HG03521 (cell line): ENCODE data around the gene ADAM15.

ENCODE experiments used
- ATAC-seq: cut with Tn5 transposase; IDR thresholded peaks from one replicate; pipeline ENCODE4 v1.9.1; 2021; ENCODE audit warnings: mild to moderate bottlenecking, moderate library complexity; ENCODE audit not compliant: unreplicated experiment

The ADAM15 gene

DNA sequence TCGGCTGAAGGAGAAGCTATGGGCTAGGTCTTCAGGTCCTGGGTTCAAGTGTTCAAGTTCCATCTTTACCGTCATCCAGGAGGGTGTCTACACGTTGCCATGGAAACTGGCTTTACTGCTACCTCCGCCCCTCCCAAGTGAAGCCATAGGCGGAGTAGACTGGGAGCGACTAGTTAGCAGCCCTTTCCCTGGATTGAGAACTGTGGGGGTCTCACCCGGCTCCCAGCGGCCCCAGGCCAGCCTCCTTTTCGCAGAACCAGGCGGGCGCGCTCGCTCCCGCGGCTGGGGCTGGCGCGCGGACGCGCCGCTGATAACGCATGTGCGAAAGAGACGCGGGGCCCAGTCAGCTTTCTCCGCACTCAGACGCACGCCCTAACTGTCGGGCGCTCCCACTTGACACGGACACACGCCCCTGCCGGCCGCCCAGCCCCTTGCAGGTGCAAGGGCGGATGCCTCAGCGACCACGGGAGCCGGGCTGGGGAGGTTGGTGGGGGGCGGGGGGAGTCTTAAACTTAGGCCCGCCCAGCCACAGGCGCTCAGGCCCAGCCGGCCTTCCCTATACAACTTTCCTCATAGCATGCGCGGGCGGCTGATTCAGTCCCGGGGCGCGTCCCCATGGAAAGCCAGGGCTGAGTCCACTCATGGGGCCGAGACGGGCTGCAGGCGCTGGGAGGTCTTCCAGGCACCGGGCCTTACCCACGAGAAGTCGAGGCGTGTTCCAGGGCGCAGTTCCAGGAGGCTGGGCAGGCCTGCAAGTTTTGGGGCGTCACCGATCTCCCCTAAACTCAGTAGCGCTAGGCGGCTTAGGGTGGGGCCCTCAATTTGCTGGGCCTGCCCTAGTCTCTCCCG lies 19.8 kb downstream of the ADAM15 start:
- ATAC-seq: no peak

DNA sequence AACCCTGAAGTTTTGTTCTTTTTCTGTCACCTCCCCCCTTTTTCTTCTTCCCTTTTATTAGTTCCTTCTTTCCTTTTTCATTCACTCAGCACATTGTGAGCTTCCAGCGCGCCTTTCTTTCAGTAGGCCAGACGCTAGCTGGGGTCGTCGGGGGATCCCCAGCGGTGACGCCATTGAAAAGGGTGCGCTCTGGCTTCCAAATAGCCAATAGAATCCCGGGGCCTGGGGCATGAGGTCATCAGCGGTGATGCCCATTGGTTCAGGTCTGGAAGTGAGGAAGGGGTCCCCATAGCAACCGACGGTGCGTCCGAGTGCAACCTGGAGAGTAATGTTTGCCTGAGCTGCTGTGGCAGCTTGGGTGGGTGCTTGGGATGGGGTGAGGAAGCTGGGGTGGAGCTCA lies 20.6 kb downstream of the ADAM15 start:
- ATAC-seq: no peak

DNA sequence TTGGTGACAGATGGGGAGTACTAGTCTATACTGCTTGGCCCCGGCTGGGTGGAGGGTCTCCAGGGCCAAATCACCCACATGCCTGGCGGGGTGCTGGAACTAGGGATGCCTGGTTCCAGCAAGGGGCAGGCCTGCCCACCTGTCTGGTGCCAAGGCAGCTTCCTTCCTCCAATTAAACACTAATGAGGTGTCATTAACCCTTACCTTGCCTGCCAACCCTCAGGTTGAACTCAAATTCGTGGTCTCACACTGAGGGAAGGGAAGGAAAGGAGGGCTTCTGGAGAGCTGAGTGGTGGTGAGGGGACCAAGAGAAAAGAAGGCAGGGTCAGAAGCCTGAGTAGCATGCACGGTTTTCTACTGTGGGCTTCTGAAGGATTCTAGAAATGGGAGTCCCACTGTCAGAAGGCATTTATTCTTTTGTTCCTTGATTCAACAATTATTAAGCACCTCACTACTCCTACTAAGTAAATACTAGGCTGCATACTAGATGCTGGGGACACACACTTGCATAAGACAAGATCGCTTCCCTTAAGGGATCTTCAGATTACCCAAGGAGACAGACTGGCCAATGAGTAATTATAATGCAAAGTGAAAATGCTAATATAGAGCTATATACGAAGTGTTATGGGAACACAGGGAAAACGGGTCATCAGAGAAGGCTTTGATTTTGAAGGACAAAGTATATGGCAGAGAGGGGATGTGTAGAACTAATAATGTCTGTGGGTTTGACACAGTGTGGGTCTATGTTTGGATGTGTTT lies 21.6 kb downstream of the ADAM15 start:
- no peak for ATAC-seq

DNA sequence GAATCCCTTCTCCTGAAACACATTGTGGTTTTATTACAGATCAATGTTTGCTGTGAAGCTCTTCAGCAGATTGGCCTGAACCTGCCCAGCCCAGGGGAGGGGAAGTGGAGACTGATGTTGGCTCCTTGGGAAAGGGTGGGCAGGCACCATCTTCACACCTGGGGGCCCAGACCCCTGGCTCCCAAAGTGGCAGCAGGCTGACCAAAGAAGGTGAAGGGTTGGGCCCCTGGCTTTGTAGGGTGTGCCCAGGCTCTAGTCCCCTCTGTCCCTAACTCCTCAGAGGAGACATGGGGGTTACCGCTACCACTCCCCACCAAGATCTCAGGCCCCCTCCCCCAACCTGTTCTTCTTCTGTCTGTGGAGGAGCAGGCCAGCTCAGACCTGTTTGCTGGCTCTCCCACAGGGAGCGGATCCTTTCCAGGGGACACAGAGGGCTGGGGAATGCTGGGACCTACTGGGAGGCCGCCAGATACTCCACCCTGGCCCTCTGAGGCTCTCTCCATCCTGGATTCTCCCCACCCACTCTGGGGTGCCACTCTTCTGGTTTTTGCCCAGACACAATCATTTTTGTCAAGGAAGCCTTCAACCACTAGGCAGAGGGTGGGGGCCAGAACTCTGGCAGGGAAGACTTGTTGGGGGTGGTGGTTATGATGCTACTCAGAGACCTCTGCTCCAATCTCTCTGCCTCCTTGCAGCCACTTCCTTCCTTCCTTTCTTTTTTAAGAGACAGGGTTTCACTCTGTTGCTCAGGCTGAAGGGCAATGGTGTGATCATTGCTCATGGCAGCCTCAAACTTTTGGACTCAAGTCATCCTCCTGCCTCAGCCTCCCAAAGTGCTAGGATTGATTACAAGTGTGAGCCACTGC lies 22.5 kb downstream of the ADAM15 start:
- no peak for ATAC-seq

DNA sequence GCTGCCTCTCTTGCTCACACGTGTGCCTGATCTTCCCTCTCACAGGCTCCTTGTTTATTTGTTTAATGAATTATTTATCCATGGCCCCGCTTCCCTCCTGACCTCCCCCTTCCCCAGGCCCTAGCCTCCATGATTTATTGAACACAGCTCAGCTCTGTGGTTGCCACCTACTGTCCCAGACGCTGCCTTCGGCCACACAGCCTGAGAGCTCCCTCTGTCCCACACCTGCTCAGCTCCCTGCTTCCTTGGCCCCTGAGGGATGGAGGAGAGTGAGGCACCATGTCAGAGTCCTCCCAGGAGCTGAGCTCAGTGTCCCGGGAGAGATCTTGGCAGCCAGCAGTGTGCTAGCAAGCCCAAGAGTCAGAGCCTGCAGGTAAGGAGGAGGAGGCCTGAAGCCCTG lies 24.4 kb downstream of the ADAM15 start:
- ATAC-seq: no peak

DNA sequence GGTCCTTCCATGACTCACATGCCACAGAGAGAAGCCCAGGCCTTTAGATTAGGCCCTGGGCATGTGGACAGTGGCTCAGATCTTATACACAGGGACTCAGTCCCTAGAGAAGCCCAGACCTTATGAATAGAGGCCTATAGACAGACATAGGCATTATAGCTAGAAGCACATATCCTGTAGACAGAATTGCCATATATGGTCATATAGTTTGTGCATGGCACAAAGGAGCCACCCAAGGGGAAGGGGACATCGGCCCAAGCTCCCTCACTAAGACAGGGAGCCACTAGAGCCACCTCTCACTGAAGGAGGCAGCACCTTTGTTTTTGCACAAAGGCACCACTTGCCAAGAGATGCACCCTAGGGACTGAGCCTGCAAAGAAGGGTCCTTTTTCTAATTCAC lies 25.3 kb downstream of the ADAM15 start:
- no peak for ATAC-seq

DNA sequence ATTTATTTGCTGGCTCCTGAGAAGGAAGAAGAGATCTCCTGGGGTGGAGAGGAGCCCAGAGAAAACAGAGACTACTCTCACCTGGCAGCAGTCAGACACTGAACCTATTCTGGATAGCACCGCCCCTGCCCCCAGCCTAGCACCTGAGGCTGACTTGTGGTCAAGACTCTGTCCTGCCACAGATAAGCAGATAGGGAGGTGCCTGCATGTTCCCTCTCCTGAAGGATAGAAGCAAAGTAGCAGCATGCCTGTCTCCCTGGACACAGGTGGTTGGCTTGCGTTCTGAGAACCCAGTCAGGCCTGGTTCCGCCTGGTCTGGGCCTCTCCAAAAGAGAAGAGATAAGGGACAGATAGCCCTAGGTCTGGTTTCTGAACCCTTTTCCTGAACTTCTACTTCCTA lies 26.2 kb downstream of the ADAM15 start:
- ATAC-seq: no peak

DNA sequence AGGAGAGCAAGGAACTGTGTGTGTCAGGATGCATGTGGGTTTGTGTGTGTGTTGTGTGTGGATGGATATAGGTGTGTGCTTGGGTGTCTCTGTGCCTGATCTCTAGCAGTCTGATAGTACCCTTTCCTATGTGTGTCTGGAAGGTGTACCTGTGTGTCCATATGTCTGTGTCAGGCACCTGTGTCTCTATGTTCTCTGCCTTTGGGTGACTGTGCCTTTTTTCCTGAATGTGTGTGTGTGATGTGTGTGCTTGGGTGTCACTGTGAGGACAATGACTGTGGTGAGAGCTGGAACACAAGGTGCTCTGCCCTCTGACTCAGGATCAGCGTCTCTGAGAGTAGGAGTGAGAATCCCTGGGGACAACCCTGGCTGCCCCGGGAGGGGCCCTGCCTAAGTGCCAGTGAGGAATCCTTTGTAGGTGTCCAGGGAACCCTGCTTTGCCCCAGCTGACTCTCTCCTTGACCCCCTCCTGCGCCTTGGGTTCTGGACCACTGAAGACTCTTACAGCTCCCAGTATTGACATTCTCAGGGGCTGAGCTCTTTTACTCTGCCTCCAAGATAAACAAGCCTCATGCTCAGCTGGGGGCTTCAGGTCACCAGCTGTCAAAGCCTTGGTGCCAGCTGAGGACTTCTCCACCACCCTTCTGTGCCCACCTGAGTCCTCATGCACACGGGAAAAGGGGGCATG lies 26.8 kb downstream of the ADAM15 start:
- ATAC-seq: no peak

DNA sequence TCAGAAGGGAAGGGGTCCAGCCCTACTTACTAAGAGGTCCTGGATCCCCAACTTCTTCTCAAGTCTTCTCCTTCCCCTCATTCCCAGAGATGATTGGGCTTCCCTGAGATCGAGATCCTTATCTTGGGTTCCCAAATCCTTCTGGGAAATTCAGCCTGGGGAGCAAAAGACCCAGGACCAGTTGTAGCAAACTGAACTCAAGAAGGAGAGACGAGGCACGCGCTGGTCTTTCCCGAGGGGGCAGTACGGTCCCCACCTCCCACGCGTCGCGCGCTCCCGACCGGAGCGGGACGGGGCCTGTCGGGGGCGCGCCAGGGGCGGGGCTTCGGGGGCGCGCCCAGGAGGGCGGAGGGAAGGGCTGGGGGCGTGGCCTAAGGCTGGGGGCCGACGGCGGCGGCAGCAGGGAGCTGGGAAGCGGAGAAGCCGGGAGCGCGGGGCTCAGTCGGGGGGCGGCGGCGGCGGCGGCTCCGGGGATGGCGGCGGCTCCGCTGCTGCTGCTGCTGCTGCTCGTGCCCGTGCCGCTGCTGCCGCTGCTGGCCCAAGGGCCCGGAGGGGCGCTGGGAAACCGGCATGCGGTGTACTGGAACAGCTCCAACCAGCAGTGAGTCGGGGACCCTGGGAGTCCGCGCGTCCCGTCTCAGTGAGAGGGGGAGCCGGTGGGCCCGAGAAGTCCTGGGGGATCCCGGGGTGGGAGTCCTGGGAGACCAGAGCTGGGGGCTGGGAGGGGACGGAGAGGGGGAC lies 27.5 kb downstream of the ADAM15 start, which contains the start of gene EFNA3:
TSS of gene EFNA3 (plus strand) at position 369 of the 741 bp plus-strand sequence. CDS start at position 474, 105 bp downstream.
- ATAC-seq: no peak

DNA sequence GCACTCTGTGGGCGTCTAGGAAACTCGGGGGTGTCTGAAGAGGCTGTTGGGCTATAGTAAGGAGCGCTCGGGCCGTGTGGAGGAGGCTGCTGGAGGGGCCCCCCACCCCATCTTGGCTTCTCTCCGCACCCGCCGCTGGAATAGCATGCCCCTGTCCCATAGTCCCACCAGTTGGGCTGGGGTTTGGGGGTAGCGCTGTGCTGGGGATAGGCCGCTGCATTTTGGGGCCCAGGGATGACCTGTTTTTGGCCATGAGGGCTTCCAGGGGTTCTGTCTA lies 28.0 kb downstream of the ADAM15 start:
- ATAC-seq: no peak

DNA sequence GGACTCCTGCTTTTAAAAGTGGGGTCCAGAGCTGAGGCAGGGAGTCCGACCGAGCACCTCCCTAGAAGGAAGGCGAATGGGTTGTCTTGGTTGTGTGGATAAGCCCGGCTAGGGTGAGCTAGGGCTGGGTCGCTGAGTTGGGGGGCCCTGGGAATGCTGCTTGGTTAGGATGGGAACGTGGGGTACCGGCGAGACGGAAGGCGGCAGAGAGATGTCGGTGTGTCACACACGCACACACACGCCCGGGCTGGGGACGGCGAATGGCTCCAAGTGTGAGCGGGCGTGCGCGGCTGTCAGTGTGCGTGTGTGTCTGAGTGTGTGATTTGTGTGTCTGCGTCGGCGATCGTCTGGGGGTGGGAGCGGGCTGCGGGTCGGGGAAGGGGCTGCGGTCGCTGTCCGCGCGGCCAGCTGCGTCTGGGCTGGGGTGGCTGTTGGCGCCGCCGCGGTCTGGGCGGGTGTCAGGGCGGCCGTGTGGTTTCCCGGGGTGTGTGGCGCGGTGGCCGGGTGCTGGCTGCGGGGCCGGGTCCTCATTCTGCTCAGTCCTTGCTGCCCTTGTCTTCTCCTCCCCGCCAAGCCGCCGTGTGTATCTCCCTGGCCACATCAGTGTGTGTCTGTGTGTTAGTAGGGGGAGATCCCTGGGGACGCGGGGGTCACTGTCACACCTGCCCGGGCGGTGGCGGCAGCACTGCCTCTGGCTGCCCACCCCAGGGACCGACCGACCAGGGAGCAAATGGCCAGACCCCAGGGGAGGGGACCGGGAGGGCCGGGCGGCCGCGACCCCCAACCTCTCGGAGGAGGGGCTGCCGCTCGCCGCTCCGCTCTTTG lies 28.6 kb downstream of the ADAM15 start:
- no peak for ATAC-seq

DNA sequence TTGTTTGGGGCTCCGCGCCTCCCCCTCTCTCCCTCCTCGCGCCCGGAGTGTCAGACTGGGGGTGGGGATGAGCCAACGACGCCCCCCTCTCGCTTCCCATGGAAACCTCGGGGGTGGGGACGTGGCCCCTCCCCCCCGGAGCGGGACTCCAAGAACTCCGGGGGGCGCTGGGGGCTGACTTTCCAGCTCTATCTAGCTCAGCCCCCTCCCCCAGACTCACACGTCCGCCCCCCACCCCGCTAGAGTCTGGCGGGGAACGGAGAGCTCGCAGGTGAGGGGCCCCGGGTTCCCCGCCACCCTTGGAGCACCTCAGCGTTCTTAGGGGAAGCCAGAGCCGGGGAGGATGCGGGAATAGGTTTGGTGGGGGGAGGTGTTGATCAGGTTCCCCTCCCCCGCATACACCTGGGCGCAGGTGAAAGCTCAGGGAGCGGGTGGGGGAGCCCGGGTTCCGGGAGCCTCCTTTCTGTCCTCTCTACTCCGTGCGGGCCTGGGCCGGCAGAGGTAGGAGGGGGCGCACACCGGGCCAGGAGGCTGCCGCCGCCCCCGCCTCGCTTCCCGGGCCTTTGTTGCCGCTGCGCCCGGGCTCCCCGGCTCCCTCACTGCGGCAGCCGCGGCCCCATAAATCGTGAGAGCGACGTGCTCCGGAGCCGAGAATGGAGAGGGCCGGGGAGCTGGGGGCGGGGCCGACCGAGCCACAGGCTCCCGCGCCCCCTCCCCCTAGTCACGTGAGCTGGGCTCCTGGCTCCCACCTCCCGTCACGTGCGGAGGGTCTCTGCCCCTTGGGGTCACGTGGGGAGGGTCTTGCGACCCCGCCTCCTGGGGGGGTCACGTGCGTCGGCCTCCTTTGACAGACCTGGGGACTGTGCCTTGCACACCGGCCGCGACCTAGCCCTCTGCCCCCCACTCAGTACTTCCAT lies 29.5 kb downstream of the ADAM15 start:
- no peak for ATAC-seq

DNA sequence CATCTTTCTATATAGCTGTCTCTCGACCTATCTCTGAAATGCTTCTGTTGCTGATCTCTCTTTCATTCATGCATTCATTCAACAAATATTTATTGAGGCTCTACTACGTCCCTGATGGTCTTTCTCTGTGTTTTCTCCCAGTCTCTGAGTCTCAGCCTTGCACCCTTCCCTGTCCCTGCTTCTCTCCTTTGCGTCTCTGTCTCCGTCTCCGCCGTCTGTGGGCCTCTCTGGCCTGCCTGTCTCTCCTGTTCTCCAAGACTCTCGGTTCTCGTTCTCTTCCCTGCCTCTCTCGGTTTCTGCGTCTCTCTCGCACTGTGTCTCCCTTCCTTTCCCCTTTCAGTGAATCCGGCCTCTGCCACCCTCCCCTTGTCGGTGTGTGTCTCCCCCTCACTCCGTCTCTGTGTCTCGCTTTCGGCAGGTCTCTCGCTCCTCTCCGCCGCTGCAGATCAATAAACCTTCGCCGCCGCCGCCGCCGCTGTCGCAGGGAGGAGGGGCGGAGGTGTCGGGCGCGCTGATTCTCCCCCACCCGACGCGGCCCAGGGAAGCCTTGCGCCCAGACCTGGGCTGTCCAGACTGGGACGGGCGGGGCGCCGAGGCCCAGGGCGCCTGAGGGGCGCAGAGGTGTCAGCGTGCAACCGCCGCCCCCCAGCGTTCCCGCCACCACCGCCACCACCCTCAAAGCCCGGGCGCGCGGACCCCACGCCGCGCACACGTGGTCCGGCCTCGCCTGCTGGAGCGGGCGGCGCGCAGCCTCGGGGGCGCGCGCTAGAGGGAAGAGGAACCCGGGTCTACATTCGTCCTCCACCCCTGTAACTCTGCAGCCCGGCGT lies 30.6 kb downstream of the ADAM15 start:
- no peak for ATAC-seq

DNA sequence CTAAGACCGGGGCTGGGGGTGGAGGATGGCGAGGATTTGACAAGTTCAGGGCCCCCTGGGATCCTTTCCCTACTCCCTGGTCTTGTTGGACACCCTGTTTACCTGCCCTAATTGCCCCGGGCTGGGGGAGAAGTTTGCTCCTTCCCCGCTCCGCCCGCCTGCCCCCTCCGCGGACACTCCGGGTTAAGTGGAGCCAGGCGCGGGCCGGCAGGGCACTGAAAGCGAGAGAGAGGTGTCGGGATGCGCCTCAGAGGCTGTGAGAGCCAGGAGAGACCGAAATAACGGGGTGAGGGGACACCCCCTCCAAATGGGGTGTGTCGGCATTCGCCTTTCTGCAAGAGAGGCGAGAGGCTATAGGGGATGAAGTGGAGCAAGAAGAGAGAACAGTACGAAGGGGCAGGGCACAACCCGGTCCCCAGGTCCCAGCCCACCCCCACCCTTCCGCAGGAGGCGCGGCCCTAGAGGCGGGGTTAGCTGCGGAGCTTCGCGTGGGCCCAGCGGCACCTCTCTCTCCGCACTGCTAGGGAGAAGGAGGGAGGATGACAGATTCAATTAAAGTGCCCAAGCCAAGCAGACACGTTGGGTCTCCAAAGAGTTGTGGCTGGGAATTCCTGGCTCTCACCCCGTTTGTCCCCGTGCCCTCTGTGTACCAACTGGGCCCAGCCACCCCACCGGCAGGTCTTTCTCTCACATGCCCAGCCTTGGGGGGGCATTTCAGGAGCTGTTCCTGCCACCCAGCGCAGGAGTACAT lies 31.4 kb downstream of the ADAM15 start:
- no peak for ATAC-seq

DNA sequence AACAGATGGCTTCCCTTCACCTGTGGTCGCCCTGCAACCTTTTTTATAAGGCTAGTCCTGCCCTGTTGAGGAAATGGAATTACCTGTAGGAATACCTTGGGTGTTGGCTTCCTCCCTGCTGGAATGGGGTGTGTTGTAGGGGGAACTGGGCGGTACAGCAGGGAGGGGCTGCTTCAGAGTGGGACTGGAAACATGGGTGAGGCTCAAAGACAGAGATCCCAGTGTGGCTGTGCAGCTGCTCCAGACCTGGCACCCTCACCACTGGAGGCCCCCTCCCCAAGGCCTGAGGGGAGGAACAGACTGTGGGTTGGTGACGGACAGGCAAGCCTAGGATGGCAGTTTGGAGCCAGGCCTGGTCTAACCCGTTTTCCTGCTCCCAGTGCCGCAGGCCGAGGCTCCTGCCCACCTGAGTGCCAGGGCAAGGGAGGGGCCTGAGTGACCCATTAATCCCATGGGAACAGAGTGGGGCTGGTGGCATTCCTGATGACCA lies 32.0 kb downstream of the ADAM15 start:
- no peak for ATAC-seq

DNA sequence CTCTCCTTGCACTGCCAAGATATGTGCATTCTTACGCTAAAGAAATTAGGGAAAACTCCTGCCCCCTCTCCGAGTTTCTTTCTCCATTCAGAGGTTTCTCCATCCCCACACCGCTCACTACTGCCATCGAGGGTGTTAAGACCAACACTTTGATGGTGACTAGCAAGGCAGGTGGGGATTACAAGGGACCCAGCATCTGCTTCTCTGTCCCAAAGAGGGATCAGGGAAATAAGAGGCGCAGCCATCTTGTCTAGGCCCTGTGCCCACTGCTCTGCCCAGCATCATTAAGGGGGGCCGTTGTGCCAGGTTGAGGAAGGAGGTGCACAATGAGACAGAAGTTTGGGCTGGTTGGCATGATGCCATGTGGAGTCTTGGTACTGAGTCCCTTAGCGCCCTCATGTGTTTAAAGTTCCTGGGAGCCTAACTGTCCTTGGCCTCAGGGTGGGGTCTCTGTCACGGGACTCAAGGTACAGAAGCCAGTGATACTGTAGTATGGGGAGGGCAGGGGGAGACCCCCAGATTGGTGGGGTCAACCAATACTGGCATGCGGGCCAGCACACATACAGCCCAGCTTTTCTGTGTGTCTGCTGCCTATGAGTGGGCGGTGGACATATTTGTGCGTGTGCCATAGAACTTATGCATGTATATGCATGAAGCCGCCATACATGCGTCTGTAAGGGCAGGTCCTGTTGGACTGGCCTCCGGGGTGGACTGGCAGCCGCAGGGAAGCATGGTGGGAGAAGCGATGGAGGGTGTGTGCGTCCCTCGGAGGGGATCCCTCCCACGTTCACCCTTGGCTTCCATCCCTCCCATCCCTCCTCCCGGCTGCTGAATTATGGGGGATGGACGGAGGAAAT lies 33.0 kb downstream of the ADAM15 start:
- no peak for ATAC-seq
